Endometrium (tissue), 2 donors: ENCODE results near the gene ABCA13.

Source experiments
- FAIRE-seq: peaks from 2 replicates; lab custom pipeline; 2012; peaks lifted over from hg19 to GRCh38; lab: Jason Lieb, UNC
- donor health status: control.
- donor health status: control.

The ABCA13 gene

DNA sequence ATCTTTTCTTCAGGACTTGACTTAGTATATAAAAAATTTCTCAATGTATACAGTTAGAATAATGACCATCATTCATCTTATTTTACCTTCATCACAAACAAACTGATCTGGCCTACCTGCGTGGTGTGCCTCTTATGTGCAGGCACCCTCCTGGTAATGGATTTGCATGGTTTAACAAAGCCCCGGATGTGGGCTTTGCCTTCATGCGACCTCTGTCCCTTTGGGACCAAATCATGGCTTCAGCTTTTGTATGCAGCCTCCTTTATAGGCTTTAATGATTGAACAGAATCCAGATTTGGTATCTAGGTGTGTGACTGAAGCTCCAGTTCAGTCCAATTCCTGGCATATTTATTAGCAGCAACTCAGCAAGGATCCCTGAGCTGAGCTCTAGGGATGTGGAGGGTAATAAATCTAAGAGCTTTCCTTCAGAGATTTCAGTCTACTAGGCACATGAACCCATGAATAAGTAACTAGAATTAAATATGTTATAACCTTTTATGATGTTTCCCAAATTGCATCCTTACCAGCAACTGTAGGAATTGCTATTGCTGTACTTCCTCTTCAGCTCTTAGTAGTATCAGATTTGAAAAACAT is 256.9 kb downstream of the ABCA13 start:
- FAIRE-seq: no peak

DNA sequence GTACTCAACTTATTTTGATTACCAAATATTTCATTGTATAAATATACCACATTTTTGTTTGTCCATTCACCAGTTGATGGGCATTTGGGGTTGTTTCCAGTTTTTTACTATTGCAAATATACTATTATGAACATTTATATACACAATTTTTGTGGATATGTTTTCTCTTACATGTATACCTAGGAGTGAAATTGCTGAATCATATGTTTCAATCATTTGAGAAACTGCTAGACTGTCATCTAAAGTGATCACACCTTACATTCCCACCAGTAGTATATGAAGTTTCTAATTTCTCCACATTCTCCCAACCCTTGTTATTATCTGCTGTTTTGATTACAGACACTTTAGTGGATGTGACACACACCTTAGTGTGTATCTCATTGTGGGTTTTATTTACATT is 257.9 kb downstream of the ABCA13 start:
- no peak for FAIRE-seq

DNA sequence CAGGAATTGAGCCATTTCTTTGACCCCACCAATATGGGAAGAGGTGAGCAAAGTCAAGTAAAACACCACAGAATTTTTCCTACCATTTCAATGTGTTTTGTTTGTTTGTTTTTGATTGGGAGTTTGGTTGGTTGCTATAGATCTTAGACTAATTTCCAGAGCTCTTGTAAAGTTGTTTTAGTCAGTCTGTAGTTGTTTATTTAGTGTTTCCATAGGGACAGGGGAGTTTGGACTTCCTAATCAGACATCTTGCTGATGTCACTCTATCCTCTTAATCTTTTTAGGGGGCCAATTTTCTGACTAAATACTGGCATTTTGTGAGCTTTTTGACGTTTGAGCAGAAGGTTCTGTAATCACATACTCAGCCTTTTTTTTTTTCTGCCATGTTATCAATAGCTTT is 266.9 kb downstream of the ABCA13 start:
- FAIRE-seq: no peak

DNA sequence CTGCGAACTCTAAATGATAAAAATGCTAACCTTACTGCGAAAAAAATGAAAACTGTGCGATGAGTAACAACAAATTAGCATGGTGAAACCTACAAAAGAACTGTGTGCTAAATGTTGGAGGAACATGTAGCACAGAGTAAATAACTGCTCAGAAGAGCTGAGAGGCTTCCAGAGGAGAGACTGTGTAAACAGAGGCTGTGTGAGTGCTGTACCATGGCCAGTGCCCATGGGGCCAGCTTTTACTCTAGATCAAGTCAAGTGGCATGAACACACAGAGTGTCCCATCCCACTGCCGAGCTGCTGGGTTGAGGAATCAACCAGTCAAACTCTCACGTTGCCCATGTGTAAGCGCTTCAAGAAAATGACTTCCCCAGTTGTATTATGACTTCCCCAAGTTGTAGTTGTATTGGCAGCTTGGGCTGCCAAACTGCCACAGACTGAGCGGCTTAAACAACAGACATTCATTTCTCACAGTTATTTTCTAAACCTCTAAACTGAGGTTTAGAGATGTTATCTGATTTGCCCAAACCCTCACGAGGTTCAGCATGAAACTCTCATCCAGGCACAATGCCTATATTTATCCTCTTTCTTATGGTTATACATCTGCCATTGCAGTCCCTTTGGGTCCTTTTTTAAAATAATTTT is 270.7 kb downstream of the ABCA13 start:
- FAIRE-seq: no peak

DNA sequence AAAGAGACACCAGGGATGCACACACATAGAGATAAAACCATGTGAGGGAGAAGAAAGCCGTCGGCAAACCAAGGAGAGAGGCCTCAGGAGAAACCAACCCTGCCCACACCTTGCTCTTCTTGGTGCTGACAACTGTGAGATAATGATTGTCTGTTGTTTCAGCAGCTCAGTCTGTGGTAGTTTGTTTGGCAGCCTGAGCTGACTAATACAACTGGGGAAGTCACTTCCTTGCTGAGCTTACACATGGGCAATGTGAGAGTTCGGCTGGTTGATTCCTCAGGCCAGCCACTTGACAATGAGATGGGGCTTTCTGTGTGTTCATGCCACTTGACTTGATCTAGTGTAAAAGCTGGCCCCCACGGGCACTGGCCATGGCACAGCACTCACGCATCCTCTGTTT is 271.8 kb downstream of the ABCA13 start:
- no peak for FAIRE-seq

DNA sequence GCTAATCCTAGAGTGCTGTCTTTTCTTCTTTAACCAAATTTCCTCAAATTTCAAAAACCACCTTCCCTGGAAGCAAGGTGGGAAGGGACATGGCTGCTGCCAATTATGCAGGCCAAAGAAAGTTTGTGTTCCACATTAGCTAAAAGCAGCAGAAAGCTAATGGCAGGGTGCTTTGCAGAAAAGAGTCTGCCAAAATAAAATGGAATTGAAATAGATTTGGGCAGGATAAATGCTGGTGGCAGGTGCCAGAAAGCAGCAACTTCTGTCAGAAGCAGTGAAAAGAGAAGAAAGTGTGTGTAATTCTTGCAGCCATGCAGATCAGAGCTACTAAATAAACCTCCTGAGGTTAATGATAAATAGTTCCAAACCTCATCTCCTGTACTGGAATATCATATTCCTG is 275.5 kb downstream of the ABCA13 start:
- no peak for FAIRE-seq

DNA sequence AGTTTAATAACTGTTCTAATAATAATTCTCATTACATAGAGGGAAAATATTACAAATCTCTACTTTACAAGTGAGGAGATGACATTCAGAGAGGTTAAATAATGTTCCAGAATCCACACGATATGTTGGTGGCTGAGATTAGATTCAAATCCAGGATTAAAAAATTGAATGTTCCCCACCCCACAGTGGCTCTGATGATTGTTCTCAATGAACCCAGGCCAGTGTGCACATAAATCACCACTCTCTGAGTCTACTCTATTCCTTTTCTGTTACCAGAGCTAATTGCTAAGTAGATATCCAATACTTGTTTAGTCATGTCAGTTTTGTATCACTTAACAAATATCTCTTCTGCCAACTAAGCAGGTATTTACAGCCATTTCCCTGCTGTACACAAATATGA is 281.0 kb downstream of the ABCA13 start:
- no peak for FAIRE-seq

DNA sequence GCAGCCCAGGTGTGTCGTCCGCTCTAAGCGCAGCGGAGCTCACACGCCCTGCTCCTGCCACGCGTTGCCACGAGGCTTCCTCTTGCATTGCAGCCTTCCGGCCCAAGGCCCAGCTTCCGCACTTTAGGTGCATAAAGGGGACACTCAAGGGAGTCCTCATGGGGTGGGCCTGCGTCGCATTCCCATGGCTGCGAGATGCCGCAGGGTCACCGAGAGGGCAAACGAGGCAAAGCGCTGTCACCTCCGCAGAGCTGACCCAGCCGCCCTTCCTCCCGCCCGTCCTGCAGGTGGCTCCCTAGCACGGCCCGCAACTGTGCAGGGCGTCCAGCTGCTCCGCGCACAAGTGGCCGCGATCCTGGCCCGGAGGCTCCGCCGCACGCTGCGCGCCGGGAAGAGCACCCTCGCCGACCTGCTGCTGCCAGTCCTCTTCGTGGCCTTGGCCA is 283.5 kb downstream of the ABCA13 start:
- FAIRE-seq: no peak

DNA sequence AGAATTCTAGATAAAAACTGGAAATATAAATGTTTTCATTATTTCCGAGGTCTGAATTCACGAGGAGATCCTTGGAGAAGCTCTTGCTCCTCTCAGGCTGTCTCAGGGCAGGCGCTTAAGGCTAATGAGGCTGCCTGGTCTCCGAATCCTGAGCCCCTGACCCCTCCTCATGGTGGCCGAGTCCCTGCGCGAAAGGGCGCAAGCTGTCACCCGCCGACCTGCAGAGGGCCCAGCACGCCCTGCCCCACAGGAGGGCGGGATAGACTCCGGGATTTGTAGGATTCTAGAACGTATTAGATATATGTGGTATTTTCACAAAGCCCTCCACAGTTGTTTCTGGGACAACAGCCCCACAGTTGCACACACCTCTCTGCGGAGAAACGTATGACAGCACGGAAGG is 284.1 kb downstream of the ABCA13 start:
- FAIRE-seq: no peak

DNA sequence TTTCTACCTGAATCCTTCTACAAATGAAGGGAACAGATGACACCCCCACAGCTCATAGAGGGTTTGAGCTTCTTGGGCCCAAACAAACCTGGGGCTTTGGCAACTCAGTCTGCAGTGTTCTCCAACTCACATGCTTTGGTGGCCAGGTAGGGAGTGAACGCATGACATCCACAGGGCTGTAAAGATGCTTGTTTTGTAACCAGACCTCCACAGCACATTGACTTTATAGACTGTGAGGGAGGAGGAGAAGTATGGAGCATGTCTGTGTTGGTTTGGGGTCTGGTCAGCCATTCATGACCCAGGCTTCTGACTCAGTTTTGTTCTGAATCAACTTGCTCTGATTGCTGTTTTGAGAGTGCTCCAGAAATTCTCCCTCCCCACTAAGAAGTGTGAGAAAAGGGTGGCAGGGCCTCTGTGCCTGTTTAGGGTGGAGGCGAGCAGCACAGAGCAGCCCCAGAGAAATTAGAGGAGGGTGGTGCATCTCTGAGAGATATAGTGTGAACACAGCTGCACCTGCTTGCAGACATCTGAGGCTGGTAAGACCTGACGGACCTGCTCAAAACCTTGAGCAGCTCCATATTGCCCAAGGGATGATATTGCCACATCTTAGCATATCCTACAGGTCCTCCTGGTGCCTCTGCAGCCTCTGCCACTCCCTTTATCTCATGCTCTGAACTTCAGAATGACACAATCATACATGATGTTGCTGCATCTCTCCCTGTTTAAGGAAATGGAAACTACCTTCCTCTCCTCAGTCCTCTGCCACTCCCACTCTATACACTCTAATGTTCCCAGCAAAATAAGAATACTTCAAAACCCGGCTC is 287.7 kb downstream of the ABCA13 start:
- no peak for FAIRE-seq

DNA sequence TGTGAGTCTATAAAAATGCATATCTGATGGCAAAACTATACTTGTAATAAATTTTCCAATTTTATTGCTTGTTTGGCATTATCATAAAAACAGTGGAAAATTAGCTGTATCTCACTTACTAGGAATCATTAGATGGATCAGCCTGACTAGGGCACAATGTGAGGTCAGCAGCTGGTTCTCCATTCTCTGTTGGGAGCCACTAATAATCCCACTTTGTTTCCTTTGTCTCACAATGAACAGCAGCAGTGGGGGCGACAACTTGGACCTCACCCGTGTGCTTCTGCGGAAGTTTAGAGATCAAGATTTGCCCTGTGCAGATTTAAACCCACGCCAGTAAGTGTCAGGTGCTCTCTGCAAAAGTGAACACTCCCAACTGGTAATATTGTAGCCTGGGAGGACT is 295.5 kb downstream of the ABCA13 start:
- FAIRE-seq: no peak

DNA sequence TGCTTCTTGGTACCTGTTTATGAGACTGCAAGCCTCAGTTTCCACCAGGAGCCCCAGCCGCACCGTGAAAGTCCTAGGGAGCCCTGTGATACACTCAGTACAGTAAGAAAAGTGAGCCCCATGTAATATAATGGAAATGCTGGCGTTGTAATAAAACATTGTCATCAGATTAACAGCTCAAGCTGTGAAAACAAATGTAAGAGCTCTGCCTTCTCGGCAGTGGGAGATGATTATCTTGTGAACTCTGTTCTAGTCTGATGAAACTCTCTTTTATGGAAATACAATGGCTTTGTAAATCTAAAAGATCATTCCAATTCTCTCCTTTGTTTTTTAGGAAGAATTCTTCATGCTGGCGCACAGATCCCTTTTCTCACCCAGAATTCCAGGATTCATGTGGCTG is 299.9 kb downstream of the ABCA13 start:
- no peak for FAIRE-seq

DNA sequence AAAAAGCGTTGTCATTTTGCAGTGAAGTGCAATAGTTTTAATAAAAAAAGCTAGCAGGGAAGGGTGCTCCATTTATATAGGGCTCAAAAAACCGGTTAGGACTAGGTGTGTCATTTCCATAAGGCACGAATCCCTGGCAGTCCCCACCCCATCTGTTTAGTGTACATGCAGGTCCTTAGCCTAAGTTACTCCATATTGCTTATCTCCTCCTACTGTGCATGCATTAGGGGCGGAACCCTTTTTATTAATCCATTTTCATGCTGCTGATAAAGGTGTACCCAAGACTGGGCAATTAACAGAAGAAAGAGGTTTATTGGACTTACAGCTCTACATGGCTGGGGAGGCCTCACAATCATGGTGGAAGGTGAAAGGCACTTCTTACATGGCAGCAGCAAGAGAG is 301.4 kb downstream of the ABCA13 start:
- FAIRE-seq: no peak

DNA sequence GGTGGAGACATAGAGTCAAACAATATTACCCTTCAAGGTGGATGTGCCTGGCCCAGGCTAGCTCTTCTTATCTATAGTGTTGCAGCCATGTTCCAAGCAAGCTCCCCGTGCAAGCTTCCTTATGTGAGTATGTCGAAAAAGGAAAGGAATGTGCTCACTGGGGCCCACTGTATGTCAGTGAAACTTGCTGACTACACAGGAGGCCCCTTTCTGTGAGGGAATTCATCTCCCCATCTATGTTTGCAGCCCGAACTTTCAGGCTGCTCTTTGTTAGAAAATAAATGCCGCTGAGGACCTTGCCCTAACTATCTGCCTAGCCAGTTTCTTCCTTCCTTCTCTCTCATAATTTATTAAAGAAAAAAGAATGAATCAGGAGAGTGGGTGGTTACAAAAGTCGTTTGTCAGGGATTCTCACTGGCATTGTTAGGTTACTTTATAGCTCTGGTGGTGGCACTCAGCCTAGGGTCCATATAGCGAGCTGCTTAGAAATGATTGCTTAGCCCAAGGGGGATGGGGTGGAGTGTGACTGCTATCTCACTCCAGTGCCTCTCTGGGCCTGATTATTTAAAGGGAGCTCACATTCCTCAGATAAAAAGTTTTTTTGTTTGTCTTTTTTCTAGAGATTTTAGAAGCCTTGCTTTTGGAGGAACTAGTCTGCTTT is 302.1 kb downstream of the ABCA13 start:
- no peak for FAIRE-seq

DNA sequence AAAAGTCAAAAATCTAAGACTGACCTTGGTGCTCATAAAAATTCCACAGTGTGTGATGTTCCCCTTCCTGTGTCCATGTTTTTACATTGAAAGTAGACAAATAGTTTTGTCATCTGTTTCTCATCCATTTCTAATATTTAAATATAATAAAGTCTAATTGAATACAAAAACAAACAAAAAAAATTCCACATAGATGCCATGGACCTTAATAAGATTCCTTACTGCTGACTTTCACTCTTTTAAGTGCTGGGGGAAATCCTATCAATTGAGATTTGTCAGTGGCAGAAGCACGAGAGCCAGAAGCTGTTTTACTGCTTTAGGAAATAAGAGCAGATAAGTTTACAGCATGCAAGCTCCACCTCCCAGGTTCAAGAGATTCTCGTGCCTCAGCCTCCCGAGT is 310.0 kb downstream of the ABCA13 start:
- FAIRE-seq: peak; percentile 91

DNA sequence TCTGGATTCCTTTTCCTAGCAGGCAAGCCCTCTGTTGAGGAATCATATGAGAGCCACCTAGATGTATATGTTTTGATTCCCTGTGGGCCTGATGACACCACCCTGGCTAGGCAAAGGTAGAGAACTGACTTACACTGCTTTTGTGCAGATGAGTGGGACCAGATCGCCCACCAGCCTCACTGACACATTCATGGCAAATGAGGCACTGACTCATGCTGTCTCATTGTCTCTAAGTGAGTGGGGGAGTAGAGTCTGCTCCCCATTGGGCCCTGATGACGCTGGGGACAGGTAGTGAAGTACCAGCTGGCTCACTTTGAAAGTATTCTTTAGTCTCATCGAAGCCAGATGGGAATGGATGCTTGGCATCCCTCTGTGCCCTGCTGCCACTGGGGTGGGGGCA is 326.3 kb downstream of the ABCA13 start:
- FAIRE-seq: no peak

DNA sequence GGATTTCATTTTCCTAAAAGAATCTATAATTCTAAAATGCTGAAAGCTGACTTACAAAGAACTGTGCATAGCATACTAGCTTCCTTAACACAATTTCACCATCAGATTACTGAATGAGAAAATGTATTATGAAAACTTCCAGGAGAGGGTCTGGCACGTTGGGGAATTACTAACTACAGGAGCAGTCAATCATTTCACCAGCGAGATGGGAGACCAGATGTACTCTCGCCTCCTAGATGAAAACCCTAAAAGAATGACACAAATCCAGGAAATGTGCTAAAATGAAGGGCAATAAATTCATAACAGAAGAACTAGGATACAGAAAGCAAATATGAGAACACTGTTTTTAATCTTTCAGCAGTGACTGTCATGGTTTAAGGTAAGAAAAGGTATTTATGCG is 330.8 kb downstream of the ABCA13 start:
- no peak for FAIRE-seq

DNA sequence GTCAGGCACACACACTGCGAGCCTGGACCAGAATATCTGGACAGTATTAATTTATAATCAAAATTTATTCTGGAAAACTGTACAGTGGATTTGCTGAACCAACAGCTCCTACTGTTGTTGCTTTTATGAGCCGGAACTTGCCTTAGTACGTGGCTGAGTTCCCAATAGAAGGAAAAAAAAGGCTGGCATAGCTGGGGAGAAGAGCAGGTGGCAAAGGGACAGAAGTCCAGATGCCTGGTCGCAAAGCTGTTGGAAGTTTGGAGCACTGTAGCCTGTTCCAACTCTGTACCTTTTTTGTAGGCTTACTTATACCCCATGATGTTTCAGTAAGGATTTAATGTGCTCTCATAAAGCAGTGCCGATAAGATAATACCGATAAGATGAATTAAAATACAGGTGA is 333.8 kb downstream of the ABCA13 start:
- FAIRE-seq: no peak

DNA sequence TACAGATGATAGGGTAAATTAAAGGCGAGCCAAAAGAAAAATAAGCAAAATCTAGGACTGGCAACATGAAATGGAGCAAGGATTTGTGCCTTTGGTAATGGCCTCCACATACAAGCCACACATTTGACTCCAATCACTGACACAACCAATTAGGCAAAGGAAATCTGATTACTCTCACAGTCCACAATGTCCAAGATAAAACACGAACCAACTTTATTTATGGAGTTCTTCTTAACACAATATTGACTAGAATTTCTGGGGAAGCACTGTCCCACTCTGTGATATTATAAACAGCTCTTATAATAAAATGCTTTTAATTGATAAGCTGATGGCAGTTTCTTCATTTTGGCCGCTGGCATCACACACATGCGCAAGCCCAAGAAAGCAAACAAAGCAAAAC is 334.2 kb downstream of the ABCA13 start:
- FAIRE-seq: no peak

DNA sequence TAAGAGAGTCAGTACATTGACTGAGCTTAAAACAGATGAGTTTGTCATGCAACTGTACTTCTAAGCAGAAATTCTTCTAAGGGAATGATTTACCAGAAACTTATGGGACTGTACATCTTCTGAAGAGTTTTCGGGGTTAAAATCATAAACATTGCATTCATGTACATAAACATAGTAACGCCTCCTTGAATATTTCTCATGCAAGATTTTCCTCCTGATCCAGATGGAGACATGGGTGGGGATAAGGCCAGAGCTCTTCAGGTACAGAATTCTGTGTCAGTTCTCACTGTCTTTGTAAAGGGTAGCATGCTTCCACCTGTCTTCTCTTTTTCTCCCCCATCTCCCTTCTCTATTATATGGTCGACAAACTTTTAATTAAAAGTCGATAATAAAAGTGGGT is 335.3 kb downstream of the ABCA13 start:
- no peak for FAIRE-seq

DNA sequence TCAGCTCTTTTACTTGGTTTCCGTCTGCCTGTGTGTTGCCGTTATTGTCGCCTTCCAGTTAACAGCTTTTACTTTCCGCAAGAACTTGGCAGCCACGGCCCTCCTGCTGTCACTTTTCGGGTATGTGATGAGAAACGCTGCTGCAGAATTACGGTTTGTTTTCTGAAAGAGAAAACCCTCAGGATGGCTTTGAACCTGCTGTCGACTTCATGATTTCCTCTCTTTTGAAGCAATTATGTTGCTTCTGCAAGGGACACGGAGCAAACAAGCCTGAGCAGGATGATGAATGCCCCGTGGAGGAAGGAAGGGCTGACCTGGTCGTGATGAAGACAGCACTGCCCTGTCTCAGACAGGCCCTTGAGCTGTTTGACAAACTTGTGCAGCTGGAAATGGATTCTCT is 339.8 kb downstream of the ABCA13 start:
- FAIRE-seq: no peak

DNA sequence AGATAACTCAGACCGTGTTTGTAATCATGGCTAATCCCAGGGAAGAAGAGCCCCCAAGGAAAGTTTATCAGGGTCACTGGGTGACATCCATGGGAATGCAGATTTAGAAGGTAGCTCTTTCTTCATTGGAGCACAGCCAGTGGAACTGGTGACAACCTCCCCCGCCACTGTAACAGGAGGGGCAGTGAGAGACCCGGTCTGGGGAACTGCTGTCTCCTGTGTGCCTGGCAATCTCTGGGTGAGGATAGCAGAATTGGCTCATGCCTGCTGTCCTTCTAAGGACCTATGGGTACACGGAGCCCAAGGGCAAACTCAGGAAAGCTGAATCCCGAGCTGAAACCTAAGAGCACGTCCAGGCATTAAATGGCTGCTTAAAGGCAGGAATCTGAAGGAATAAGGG is 341.6 kb downstream of the ABCA13 start:
- no peak for FAIRE-seq

DNA sequence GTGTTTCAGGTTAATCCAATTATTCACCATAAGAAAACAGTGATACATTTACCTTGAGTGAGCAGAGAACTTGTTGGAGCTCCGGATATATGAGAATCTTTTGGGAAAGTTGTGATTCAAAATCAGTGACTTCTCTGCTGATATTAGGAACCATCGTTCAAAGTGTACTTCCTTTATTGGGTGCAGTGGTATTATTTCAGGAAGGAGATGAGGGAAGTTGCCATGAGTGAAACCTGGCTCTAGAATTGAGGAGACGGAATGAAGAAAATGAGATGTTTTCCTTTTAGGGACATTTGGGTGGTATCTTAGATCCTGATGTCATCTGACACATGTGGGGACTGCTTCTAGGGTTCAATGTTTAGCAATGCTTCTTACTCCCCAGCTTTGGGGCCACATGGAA is 343.9 kb downstream of the ABCA13 start:
- no peak for FAIRE-seq
